ENCODE results near the gene TLR5. TPM values are rescaled to one million over a fixed set of nuclear protein-coding genes. Genes with fewer than 3 reads are reported as not detected.
"Not testable (repeated sequence)": the region's sequence is repeated elsewhere in the genome, so short reads cannot be mapped to it uniquely, and the experiment has no call there.

Gene TLR5
- total and polyA plus RNA-seq, 2 donors (not counting 1 experiment from before 2014, with no cell fraction given): 0.17 to 0.19 TPM

GRCh38 chr1:223175032-223175431 is 32.0 kb upstream of the TLR5 start:
- no peaks in the 10 kb centered on the region for H4K20me1 ChIP-seq (ENCODE audit: control insufficient read depth, extremely low read depth, insufficient read depth, low read length)
- no peak overlapping the region for H3K27ac ChIP-seq (ENCODE audit: insufficient read depth, low read length)
- H3K4me3 ChIP-seq (replicated peaks in 1 of 4; ENCODE audit: control extremely low read depth in 1 of 4, insufficient read depth in 1 of 4, low read depth in 3 of 4, low read length in 4 of 4): no peak overlapping the region
- TF ChIP-seq CTCF (conservative IDR thresholded peaks at IDR 0.05 in 1 of 2, IDR thresholded peaks at IDR 0.05 in 1 of 2; ENCODE audit: low read depth in 1 of 2, low read length in 2 of 2) (peak in 1 of 2 donors; percentile 2), EZH2 (IDR thresholded peaks at IDR 0.05; ENCODE audit: low read length, missing control alignments) (no peak)
- no peaks in the 10 kb centered on the region for H3K9me3 ChIP-seq (ENCODE audit: control insufficient read depth, insufficient read depth, low read depth, low read length)
- no peaks in the 10 kb centered on the region for H3K36me3 ChIP-seq (ENCODE audit: control insufficient read depth, insufficient read depth, low read length)
- no peaks in the 10 kb centered on the region for H3K4me1 ChIP-seq (ENCODE audit: control insufficient read depth, extremely low read depth, insufficient read depth, low read length)
- no peak overlapping the region for H3K9ac ChIP-seq (ENCODE audit: insufficient read depth, low read length)
- H3K27me3 ChIP-seq (ENCODE audit: control insufficient read depth, insufficient read depth, low read length): no peaks in the 10 kb centered on the region
- no peak overlapping the region for H3K4me2 ChIP-seq (ENCODE audit: extremely low read depth, insufficient read depth, low read length)
- H2AFZ ChIP-seq (ENCODE audit: low read length): no peak overlapping the region
- H3K79me2 ChIP-seq (ENCODE audit: control insufficient read depth, insufficient read depth, low read length): no peaks in the 10 kb centered on the region
- DNase-seq (ENCODE audit: low read depth in 2 of 2): peak in 1 of 2 donors; percentile 19

- H3K4me2 ChIP-seq (ENCODE audit: extremely low read depth, insufficient read depth, low read length); H3K79me2 ChIP-seq (ENCODE audit: control insufficient read depth, insufficient read depth, low read length); H3K4me1 ChIP-seq (ENCODE audit: control insufficient read depth, extremely low read depth, insufficient read depth, low read length); DNase-seq (ENCODE audit: low read depth in 2 of 2); H3K4me3 ChIP-seq (replicated peaks in 1 of 4; ENCODE audit: control extremely low read depth in 1 of 4, insufficient read depth in 1 of 4, low read depth in 3 of 4, low read length in 4 of 4); H3K27ac ChIP-seq (ENCODE audit: insufficient read depth, low read length); H3K9me3 ChIP-seq (ENCODE audit: control insufficient read depth, insufficient read depth, low read depth, low read length); H3K36me3 ChIP-seq (ENCODE audit: control insufficient read depth, insufficient read depth, low read length); H4K20me1 ChIP-seq (ENCODE audit: control insufficient read depth, extremely low read depth, insufficient read depth, low read length); H3K9ac ChIP-seq (ENCODE audit: insufficient read depth, low read length); H2AFZ ChIP-seq (ENCODE audit: low read length); H3K27me3 ChIP-seq (ENCODE audit: control insufficient read depth, insufficient read depth, low read length): not testable (repeated sequence)
These were observed 26.4 kb upstream of the TLR5 start for GRCh38 chr1:223169458-223169857.

- no peak for DNase-seq (ENCODE audit: low read depth in 2 of 2)
- Histone ChIP-seq H3K27me3 (ENCODE audit: control insufficient read depth, insufficient read depth, low read length) (peaks cover 5% of the 10 kb centered on the region), H3K9me3 (ENCODE audit: control insufficient read depth, insufficient read depth, low read depth, low read length) (no peaks in the 10 kb centered on the region), H3K9ac (ENCODE audit: insufficient read depth, low read length) (no peak overlapping the region), H3K36me3 (ENCODE audit: control insufficient read depth, insufficient read depth, low read length) (no peaks in the 10 kb centered on the region), H3K4me2 (ENCODE audit: extremely low read depth, insufficient read depth, low read length) (no peak overlapping the region), H3K4me1 (ENCODE audit: control insufficient read depth, extremely low read depth, insufficient read depth, low read length) (no peaks in the 10 kb centered on the region), H2AFZ (ENCODE audit: low read length) (no peak overlapping the region), H4K20me1 (ENCODE audit: control insufficient read depth, extremely low read depth, insufficient read depth, low read length) (no peaks in the 10 kb centered on the region), H3K4me3 (replicated peaks in 1 of 4; ENCODE audit: control extremely low read depth in 1 of 4, insufficient read depth in 1 of 4, low read depth in 3 of 4, low read length in 4 of 4) (no peak overlapping the region), H3K27ac (ENCODE audit: insufficient read depth, low read length) (no peak overlapping the region), H3K79me2 (ENCODE audit: control insufficient read depth, insufficient read depth, low read length) (no peaks in the 10 kb centered on the region)
- TF ChIP-seq EZH2 (IDR thresholded peaks at IDR 0.05; ENCODE audit: low read length, missing control alignments): no peak
These were observed 18.3 kb upstream of the TLR5 start for GRCh38 chr1:223161321-223161720.

GRCh38 chr1:223156343-223156742 is 13.3 kb upstream of the TLR5 start:
- Histone ChIP-seq H3K9me3 (ENCODE audit: control insufficient read depth, insufficient read depth, low read depth, low read length) (no peaks in the 10 kb centered on the region), H4K20me1 (ENCODE audit: control insufficient read depth, extremely low read depth, insufficient read depth, low read length) (no peaks in the 10 kb centered on the region), H3K27ac (ENCODE audit: insufficient read depth, low read length) (no peak overlapping the region), H3K79me2 (ENCODE audit: control insufficient read depth, insufficient read depth, low read length) (no peaks in the 10 kb centered on the region), H3K27me3 (ENCODE audit: control insufficient read depth, insufficient read depth, low read length) (peaks cover 2% of the 10 kb centered on the region), H3K9ac (ENCODE audit: insufficient read depth, low read length) (no peak overlapping the region), H3K4me2 (ENCODE audit: extremely low read depth, insufficient read depth, low read length) (no peak overlapping the region), H3K4me1 (ENCODE audit: control insufficient read depth, extremely low read depth, insufficient read depth, low read length) (no peaks in the 10 kb centered on the region), H3K36me3 (ENCODE audit: control insufficient read depth, insufficient read depth, low read length) (no peaks in the 10 kb centered on the region), H3K4me3 (replicated peaks in 1 of 4; ENCODE audit: control extremely low read depth in 1 of 4, insufficient read depth in 1 of 4, low read depth in 3 of 4, low read length in 4 of 4) (no peak overlapping the region), H2AFZ (ENCODE audit: low read length) (no peak overlapping the region)
- DNase-seq (ENCODE audit: low read depth in 2 of 2): no peak
- TF ChIP-seq CTCF (conservative IDR thresholded peaks at IDR 0.05 in 1 of 2, IDR thresholded peaks at IDR 0.05 in 1 of 2; ENCODE audit: low read depth in 1 of 2, low read length in 2 of 2) (no peak), EZH2 (IDR thresholded peaks at IDR 0.05; ENCODE audit: low read length, missing control alignments) (no peak)
